Astrocyte (in vitro differentiated cells and primary cell): Measurements from ENCODE around the gene NMT2.

ENCODE experiments used
- CTCF ChIP-seq: IDR thresholded peaks from 2 replicates; pipeline ENCODE4 v1.5.1; 2011; ENCODE audit warnings: low read depth, mild to moderate bottlenecking, inconsistent platforms, low read length, moderate library complexity; ENCODE audit not compliant: insufficient read depth
- EZH2 ChIP-seq: IDR thresholded peaks from 2 replicates; pipeline ENCODE4 v1.6.1; 2012; ENCODE audit warnings: mild to moderate bottlenecking, low read length, inconsistent platforms; ENCODE audit not compliant: insufficient read depth

GRCh38 chr10:15140698-15141097 lies 27.8 kb downstream of the NMT2 start:
- TF ChIP-seq CTCF (no peak), EZH2 (no peak)
